LNCAP (cell line): ENCODE measurements around the gene NRDE2.
A peak's percentile ranks its signal among the peaks of the same experiment; 100 is the strongest.

ENCODE experiments used
- TF ChIP-seq, protein P1 (sequence below): fragments of 450-650 bp; IDR thresholded peaks from 2 replicates; pipeline ENCODE4 v1.5.1; 2017; ENCODE audit warnings: mild to moderate bottlenecking

The NRDE2 gene

DNA sequence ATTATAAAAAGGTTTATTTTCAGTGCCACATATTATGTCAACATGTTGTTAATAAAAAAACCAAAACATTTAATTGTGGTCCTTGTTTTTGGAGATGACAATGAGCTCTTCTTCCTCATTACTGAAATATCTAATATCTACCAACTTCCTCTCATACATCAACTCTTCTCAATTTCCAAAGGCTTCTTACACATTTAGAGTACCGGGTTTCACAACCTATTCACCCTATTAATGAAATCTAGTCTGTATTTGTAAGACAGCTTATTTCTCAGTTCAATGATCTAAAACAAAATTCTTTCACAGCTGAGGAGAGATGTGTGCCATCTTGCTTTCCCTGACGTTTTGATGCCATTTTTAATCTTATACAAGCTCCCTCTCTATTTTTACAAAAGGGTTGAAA, 14.5 kb downstream of the NRDE2 start:
- TF ChIP-seq, protein P1, sequence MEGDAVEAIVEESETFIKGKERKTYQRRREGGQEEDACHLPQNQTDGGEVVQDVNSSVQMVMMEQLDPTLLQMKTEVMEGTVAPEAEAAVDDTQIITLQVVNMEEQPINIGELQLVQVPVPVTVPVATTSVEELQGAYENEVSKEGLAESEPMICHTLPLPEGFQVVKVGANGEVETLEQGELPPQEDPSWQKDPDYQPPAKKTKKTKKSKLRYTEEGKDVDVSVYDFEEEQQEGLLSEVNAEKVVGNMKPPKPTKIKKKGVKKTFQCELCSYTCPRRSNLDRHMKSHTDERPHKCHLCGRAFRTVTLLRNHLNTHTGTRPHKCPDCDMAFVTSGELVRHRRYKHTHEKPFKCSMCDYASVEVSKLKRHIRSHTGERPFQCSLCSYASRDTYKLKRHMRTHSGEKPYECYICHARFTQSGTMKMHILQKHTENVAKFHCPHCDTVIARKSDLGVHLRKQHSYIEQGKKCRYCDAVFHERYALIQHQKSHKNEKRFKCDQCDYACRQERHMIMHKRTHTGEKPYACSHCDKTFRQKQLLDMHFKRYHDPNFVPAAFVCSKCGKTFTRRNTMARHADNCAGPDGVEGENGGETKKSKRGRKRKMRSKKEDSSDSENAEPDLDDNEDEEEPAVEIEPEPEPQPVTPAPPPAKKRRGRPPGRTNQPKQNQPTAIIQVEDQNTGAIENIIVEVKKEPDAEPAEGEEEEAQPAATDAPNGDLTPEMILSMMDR, result no peak

DNA sequence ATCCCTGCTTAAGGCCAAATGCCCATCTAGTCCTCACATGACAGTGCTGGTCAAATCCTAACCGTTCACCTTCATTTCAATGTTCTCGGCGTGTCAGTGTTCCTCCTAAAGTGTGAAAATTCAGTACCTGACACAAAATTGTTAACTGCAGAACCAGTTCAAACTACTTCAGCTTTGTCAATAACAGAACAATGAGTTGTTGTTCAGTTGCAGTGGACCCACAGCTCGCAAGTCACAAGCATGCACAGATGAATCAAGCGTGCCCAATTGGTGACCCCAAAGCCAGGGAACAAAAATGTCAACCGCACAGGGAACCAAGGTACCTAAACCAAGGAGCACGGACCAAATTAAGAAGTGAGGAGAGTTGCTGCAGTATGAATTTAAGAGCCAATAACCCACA, 23.2 kb downstream of the NRDE2 start:
- TF ChIP-seq, protein P1, result no peak

DNA sequence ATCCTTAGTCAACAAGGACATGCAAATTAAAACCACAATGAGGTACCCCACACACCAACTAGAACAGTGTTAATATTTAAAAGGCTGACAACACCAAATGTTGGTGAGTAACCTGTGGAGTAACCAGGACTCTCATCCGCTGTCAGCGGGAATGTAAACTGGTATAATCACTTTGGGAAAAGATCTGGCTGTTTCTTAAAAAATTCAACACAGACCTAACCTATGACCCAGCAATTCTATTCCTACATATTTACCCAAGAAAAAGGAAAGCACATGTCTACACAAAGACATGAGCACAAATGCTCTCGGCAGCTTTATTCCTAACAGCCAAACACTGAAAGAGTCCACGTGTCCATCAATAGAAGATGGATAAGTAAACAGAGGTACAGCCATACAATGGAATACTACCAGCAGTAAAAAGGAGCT, 26.6 kb downstream of the NRDE2 start:
- TF ChIP-seq, protein P1, result no peak

DNA sequence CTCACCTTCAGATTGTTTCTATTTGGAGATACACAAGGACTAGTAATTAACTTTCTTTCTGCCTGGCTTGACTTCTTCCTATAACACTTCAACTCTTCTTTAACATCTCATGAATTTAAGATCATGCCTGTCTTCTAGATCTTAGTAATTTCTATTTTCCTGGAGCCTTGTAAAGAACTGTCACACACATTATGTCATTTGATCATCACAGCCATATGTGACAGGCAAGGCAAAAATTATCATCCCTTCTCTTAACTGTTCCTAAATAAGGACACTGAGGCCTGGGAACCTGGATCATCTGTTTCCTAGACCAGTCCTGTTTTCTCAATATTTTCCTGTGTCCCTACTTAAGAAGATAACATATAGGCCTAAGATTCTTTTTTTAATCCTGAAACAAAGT, 27.2 kb downstream of the NRDE2 start:
- TF ChIP-seq, protein P1, result no peak

DNA sequence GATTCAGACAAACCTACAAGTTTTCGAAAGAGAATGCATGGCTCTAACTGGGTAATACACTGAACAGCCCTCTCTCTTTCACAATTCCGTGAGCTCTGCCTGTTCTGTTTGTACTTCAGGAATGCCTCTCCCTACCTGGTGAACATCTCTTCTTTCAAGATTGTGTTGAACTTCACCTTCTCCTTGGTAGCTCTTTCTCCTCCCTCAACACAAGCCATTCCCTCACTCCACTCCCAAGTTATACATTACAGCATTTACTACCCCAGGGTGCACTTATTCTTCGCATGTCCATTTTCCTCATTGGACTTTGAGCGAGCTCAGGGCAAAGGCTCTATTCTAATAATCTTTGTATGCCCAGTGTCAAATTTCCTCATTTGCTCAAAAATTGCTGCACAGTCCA, 28.3 kb downstream of the NRDE2 start:
- TF ChIP-seq, protein P1, result no peak

DNA sequence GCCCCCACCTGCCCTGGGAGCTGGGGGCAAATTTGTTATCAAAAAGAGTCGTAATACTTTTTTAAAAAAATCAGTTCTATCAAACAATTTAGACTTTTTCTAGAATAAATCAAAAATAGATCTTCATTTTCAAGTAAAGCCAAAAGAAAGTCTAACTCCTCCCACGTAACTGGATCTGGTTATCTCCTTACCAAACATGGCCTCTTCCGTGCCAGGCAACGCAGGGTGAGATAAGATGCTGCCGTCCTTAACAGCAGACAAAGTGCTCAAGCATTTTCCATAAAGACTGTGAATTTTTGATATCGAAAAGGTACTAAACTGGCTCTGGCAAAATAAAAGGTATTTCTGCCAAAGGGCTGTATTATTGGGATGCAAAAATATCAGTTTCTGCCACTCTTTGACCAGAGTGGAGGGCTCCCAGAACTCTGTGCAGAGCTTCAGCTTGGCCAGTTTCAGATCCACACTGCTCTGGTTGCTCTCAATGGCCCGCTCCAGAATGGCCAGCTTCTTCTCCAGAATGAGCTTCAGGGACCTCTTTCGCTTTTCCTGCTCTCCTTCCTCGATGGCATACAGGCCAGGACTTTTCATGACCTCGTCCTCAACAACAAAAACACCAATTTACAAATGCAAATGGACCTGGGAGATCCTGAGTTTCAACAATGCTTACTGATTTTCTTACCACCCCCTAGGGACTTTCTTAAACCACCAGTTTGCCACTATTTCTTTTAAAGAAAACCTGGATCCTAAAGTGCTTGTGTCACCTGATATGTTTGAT, 29.0 kb downstream of the NRDE2 start:
- TF ChIP-seq, protein P1, result no peak

DNA sequence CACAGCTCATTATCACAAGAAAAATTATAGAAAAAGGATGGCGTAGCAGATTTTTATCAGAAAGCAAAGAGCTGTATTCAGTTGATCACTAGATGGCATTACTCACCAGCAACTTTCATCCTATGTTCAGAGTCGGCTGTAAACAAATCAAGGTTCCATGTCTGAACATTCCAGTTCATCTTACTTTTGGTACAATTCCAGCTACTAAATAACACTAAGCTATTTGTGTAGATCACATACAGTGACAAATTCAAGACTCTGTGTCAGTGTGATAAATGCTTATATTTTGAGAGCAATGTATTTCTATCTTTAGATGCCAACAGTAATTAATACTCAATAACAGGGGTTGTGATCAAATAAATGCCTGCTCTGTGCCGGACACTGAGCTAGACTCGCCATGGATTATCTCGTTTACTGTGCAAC, 30.1 kb downstream of the NRDE2 start:
- TF ChIP-seq, protein P1, result peak; percentile 76
